NCI-H226 (cell line): ENCODE data around the gene AMIGO2.
"Not testable (repeated sequence)": the region's sequence is repeated elsewhere in the genome, so short reads cannot be mapped to it uniquely, and the experiment has no call there.

Experiments
- DNase-seq: peaks from one replicate; pipeline ENCODE4 v3.0.0-alpha.2; 2015

AMIGO2 gene, protein sequence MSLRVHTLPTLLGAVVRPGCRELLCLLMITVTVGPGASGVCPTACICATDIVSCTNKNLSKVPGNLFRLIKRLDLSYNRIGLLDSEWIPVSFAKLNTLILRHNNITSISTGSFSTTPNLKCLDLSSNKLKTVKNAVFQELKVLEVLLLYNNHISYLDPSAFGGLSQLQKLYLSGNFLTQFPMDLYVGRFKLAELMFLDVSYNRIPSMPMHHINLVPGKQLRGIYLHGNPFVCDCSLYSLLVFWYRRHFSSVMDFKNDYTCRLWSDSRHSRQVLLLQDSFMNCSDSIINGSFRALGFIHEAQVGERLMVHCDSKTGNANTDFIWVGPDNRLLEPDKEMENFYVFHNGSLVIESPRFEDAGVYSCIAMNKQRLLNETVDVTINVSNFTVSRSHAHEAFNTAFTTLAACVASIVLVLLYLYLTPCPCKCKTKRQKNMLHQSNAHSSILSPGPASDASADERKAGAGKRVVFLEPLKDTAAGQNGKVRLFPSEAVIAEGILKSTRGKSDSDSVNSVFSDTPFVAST

DNA sequence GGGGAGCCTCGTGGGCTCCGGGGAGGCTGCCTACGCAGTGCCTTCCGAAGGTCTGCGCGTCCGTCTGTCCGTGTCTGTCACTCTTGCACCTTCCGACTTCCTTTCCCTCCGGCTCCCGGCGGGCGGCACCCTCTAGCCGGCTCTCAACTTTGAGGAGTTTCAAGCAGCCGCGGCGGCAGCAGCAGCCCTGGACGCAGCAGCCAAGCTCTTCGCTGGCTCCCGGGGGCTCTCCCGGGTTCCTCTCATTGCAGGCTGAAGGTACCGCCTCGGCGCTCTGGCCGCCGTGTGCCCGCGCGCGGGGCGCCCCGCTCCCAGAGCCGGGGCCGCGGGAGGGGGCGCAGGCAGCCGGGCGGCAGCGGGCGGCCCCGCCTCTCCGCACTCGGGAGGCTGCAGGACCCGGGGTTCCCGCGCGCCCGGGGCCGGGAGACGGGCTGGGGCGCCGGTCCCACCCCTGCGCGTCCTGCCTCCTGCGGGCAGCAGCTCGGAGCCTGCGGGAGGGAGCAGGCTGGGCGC is at the start of gene AMIGO2, which contains the start of gene PCED1B:
Gene AMIGO2 (minus strand): TSS at position 492 of the 513 bp plus-strand sequence. CDS start 957 bp downstream, outside the sequence.
Gene PCED1B (plus strand): TSS at position 154 of the 513 bp plus-strand sequence. CDS start 155,443 bp downstream, outside the sequence.
- peak; percentile 77 for DNase-seq

DNA sequence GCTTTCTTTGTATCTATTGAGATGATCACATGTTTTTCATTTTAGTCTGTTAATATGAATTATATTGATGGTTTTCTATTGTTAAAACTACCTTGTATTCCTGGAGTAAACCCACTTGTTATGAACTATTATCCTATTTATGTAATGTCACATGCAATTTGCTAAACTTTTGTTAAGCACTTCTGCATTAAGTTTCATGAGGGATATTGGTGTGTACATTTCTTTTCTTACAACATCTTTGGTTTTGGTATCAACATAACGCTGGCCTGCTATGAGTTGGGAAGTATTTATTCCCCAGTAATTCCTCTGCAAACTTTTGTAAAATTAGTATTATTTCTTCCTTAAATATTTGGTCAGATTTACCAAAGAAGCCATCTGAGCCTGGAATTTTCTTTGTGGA is 46.5 kb upstream of the AMIGO2 start:
- no peak for DNase-seq

DNA sequence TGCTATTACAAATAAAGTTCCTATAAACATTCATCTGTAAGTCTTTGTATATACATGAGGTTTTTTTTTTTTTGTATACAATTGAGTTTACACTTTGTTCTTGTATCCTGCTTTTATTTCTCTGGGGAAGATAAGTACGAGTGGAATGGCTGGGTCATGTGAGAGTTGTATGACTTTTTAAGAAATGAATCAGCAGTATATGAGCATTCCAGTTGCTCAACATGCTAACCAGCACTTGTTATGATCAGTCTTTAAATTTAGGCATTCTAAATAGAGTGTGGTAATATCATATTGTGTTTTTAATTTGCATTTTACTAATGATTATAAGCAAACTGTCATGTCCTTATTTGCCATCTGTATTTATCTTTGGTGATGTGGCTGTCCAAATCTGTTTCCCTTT is 44.7 kb upstream of the AMIGO2 start:
- peak; percentile 61 for DNase-seq

DNA sequence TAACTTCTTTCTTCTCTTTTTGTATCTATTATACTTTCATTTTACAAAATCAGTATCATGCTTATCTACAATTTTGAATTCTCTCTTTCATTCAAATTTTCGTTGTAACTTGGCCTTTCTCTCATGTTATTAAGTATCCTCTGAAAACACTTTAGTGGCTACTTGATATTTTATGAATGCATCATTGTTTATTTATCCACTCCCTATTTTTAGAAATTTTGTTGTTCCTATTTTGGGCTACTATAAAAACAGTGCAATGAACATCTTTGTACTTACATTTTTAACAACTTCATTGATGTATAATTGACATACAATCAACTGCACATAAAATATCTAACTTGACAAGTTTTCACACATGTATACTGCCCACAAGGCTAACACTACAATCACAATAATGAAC is 44.0 kb upstream of the AMIGO2 start:
- no peak for DNase-seq

DNA sequence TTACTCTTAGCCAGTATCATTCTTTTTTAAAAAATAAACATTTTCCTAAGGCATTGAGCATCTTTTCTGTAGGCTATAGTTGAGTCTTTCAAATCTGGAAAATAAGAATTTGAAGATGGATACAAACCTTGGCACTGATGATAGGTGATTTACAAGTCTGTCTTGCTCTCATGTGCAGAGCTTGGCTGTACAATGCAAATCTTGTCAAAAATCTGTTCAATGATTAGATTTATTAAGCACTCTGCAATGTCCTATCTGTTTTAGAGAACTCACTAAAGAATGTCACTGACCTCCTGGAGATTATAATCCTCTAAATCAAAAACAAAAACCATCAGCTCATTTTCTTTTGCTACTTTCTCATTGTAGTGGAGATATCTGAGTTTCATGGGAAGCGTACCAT is 42.8 kb upstream of the AMIGO2 start:
- DNase-seq, result no peak

DNA sequence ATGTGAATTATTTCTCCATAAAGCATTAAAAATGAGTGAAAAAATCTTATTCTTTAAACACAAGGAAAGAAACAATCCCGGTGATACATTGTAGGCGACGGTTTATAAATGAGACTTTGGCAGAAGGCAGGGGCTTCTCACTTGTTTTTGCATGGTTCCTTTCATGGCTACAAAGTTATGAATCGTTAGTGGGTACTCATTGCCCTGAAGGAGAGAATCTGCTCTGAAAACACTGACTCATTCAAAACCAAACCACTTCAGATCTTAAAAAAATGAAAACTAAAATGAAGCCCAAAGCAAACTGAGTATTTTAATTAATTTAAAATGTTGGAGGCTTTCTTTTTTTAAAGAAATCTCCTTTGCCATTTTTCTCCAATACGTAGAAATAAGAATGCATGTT is 41.4 kb upstream of the AMIGO2 start:
- DNase-seq, result peak; percentile 37

DNA sequence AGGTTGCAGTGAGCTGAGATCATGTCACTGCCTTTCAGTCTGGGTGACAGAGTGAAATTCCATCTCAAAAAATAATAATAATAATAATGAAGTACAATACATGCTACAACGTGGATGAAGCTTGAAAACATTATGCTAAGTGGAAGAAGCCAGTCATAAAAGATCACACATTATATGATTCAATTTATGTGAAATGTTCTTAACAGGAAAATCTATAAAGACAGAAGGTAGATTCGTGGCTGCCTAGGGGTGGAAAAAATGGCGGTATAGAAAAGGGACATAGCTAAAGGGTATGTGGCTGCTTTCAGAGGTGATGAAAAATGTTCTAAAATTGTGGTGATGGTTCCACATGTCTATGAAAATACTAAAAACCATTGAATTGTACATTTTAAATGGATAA is 41.0 kb upstream of the AMIGO2 start:
- DNase-seq, result no peak

DNA sequence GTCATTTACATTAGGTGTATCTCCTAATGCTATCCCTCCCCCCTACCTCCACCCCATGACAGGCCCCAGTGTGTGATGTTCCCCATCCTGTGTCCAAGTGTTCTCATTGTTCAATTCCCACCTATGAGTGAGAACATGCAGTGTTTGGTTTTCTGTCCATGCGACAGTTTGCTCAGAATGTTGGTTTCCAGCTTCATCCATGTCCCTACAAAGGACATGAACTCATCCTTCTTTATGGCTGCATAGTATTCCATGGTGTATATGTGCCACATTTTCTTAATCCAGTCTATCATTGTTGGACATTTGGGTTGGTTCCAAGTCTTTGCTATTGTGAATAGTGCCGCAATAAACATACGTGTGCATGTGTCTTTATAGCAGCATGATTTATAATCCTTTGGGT is 37.5 kb upstream of the AMIGO2 start:
- not testable (repeated sequence) for DNase-seq

DNA sequence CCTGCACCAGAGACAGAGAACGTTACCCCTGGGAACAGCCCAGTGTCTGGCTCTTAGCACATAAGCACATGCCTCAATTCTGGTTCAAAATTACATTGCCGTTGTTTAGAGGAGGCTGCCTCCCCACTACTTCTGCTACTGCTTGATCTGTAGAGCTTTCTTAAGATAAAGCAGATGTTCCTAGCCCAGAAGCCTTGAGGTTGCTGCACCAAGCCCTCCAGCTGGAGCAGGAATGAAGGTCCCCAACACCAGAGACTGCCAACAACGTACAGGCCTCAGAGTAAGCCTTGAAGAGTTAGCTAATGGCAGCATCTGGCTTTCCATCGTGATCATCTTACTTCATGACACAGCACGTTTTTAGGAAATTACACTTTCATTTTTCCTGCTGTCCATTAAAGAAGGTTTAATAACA is 34.7 kb upstream of the AMIGO2 start:
- no peak for DNase-seq

DNA sequence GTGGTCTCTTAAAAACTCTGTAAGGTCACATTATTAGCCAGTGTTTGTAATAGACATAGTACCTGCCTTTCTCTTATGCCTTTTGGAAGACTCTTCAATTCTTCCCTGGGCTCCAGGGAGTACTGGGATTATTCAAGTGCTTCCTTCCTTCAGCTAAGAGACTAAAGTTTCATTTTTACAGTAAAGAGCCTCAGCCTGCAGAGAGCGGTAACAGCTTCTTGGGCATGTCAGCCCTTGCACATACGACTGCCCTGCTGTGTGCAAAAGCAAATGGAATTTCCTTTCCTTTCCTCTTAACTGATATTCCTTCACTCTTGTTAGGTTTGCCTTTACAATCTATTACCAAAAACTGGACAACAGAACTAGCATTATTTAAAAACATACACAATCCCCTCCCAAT is 32.9 kb upstream of the AMIGO2 start:
- no peak for DNase-seq

DNA sequence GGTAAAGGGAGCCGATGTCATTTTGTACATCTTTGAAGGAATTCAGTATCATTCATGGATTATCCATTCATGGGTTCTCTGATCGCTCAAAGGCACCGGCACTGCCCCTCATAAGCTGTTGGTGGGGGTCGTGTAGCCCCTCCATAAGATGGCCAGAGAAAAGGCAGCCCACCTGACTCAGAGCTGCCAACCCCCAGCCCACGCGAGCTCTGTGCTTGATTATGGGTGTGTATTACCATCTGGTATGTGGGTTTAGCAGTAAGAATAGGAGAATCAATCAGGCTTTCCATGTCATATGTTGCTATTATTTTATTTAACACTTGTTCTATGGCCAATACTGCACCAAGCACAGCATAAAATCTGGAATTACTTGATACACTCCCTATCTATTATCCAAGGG is 32.1 kb upstream of the AMIGO2 start:
- no peak for DNase-seq

DNA sequence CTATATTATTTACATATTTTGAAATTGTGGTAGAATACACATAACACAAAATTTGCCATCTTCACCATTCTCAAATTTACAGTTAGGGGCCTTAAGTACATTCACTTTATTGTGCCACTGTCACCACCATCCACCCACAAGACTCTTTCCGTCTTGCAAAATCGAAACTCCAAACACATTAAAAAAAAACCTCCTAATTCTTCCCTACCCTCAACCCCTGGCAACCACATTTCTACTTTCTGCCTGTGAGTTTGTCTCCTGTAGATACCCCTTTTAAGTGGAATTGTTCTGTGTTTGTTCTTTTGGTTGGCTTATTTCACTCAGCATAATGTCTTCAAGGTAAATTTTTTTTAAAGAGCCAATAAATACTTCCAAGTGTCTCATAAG is 31.6 kb upstream of the AMIGO2 start:
- DNase-seq, result no peak

DNA sequence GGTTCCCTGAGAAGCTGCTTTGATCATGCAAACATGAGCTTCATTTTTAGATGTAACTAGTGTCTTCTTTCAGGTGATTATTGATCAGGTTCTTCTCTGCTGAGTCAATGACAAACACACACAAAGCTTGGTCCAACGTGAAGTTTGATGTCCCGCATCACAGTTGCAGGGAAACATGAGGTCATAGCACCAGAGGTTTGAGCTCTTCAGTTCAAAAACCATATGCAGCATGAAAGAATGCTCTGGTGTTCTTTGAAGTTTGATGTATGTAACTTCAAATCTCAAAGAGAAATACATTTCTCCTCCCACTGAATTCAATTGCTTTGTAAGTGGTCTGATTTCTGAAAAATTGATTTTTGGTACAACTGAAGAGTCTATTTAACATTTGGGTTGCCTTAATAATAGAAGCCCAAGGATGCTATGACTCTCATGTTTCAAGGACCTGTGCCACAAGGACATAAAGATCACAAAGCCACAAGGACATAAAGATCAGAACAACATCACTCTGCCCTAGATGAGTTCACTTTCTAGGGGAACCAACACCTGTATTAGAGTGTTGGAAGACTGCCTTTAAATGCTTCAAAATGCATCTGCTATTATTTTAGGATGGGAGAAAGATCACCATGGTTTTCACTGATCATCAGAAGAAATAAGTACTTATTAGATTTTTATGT is 31.1 kb upstream of the AMIGO2 start:
- DNase-seq, result no peak

DNA sequence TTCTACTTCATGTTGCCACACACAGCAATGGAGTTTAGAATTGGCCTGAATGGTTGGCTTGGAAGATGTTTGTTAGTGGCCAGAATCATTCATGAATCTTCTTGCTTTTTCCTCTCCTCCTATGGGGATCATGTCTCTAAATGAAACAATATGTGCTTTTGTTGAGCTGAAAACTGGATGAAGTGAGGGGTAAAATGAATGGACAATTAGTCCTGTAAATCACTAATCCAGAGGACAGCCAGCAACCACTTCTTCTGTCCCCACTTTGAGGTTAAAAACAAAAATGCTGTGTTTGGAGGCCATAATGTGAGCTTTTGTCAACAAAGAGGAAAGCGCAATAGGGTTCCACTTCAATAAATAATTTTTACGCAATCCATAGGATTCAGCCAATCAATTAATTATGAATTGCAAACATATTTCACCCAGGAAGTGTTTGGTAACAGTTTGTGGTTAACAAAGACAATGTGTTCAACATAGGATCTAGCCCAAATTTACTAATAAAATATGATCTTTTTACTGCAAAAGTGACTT is 30.3 kb upstream of the AMIGO2 start:
- no peak for DNase-seq

DNA sequence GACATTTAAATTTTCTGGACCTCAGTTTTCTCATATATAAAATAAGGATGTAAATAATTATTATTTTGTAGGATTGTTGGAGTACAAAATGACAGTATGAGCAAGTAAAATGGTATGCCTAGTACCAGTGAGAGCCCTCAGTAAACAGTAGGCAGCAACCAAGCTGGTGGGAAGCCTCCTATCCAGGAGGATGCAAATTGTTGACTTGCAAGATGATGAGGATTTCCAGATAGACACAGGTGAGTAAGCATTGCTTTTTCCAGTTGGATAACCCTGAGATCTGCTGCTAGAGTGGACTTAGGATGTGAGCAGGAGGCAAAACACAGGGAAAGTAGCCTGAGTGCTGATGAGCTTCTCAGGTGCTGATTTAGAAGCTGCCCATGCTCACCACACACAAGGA is 28.2 kb upstream of the AMIGO2 start:
- DNase-seq, result no peak

DNA sequence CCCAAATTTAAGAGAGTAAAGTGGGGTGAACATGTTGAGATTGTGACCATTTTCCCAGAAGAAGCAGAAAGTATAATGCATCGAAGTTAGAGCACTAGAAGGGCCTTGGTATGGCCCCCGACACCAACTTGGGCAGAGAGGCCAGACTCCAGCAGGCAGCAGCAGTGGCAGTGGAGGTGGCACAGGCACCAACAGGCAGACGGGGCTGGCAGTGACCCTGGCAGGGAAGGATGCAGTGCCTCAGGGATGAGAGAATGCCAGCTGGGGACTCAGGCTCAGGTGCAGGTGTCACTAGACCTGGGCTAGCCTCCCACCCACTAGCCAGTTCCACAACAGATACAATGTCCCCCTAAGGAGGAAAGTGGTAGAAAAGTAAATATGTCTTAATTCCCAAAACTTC is 27.7 kb upstream of the AMIGO2 start:
- DNase-seq, result no peak

DNA sequence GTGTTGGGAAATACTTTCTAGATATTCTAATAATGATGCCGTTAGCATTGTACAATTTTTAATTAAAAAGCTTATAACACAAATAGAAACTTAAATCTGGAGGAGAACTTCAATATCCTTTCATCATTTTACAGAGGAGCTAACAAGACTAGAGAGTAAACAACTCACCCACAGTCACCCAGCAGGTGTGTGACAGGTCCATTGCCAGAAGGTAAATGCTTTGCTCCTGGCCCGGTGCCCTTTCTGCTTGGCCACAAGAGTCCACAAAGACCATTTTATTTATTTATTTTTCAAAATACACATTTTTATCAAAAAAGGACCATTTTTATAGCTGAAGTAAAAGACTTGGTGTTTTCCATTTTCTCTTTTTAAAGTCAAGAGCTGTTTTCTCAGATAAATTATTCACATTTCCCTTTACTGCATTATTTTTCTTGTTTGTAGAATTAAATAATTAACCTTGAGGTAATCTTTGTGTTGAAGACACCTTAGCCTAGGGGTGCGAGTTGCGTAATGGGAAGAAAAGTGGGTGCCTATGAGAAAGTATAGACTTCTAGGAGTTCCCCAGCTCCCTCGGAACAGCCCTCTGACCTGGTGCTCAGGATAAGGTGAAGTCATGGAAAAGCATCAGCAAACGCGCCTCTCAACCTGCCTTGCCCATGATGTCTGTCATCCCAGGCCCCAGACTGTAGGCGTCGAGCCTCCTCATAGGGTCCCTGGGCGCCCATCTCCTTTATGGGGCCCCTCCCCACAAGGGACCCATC is 26.3 kb upstream of the AMIGO2 start:
- no peak for DNase-seq

DNA sequence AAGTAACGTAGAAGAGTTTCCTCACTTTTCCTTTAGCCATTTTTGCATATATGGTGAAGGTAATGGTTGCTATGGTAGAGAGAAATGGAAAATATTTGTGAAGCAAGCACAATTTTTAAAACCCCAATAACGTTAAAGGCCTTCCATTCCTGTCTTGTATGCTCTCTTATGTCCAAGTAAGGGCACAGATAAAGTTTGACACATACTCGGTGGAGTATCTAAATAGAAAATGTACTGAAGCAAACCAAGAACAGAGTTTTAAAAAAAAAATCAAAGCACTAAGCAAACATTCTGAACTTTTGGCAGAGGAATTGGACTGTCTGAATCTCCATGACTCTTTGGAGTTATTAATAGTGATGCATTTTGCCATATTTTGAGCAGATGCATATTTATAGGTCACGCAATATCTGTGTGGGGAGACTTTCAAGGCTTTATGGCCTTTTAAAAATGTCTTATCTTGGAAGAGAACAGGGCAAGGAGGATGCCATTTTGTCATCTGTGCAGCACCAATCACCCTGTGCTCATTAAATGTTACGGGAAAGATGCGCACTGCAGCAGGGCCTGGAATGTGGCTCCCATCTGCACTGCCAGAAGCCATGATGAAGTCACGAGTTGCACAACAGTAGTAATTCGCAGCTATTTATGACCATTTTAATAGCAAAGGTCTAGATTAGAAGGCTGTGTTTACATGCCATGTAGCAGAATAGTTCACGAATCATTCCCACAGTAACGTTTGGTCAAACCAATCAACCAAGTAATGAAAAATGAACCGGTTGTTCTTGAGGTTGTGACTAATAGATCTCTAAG is 23.3 kb upstream of the AMIGO2 start:
- DNase-seq, result peak; percentile 77

DNA sequence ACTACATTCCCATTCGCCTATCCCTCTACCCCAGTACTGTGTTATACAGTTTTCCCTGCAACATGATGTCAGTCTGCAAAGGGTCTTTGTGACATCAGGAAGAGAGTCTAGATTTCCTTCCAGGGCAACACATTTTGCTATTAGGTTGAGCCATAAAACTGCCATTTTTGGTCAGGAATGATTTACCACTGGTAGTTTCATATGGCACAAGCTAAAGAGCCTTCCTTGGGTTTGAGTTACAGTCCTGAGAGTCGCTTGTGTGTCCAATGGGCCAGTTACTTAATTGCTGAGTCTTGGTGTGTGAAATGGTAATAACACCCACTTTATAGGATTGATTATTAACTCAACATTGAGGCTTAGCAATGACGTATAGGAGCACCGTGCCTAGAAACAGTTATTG is 22.6 kb upstream of the AMIGO2 start:
- DNase-seq, result no peak

DNA sequence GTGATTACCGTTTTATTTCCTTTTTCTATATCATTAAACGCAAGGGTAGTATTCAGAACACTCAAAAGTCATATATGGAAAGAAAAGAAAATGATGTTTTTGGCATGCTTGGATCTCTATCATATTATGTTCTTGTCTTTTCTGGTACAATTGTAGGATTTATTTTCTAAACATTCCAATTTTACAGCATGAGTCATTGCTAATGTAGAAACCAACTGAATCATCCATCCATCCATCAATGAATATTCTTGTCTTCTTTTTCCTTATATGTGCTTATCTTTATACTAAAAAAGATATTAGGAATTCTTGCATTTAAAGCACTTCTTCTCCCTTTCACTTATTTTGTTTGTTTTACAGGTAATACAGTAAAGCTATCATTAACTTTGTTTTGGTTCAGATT is 20.4 kb upstream of the AMIGO2 start:
- DNase-seq, result no peak

DNA sequence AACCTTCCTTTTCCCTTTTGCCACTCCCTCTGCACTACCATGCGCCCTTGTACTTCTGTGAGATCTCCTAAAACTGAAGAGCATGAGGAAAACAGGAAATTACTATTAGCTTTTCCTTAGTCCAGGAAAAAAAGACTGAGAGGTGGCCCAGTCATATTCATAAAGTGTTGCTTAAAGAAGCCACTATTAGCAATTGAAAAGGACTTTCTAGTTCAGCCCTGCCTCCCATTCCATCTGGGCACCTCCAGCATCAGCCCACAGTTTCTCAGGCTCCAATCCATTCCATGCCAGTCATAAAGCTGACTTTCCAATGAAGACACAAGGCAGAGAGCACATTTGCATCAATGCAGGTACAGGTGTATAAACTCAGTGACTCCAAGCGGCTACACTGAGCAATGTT is 19.9 kb upstream of the AMIGO2 start:
- no peak for DNase-seq

DNA sequence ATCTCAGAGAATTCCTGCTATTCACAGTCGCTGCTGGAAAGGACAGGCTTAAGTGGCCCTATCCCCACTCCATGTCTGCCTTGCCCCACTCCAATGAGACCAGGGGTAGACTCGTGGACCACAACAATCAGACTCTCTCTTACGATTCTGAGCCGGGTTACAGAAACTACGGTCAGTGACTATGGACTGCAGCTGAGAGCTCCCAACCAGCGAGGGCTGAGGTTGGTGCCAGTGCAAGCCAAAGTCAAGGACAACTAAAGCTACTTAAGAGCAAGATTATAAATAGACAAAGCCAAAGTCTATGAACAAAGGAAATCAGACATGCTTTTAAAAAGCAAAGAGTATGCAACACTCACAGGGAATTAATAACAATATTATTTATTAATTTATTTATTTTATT is 18.3 kb upstream of the AMIGO2 start:
- no peak for DNase-seq
